ENCODE data around the gene CRB3. TPM values are rescaled to one million over a fixed set of nuclear protein-coding genes. Genes with fewer than 3 reads are reported as not detected.
A peak's percentile ranks its signal among the peaks of the same experiment; 100 is the strongest.
"Not testable (repeated sequence)": the region's sequence is repeated elsewhere in the genome, so short reads cannot be mapped to it uniquely, and the experiment has no call there.

CRB3 gene
- total RNA-seq, 1 donor from 2014 or later: 58.9 TPM

- H3K4me3 ChIP-seq (ENCODE audit: low read depth, low read length): peak overlapping the region; percentile 31
- no peak for DNase-seq (ENCODE audit: low read depth)
- TF ChIP-seq, protein P1, sequence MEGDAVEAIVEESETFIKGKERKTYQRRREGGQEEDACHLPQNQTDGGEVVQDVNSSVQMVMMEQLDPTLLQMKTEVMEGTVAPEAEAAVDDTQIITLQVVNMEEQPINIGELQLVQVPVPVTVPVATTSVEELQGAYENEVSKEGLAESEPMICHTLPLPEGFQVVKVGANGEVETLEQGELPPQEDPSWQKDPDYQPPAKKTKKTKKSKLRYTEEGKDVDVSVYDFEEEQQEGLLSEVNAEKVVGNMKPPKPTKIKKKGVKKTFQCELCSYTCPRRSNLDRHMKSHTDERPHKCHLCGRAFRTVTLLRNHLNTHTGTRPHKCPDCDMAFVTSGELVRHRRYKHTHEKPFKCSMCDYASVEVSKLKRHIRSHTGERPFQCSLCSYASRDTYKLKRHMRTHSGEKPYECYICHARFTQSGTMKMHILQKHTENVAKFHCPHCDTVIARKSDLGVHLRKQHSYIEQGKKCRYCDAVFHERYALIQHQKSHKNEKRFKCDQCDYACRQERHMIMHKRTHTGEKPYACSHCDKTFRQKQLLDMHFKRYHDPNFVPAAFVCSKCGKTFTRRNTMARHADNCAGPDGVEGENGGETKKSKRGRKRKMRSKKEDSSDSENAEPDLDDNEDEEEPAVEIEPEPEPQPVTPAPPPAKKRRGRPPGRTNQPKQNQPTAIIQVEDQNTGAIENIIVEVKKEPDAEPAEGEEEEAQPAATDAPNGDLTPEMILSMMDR (conservative IDR thresholded peaks at IDR 0.05; ENCODE audit: low read depth, low read length): no peak
Measured at GRCh38 chr19:6425732-6426620, 38.1 kb upstream of the CRB3 start.

DNA sequence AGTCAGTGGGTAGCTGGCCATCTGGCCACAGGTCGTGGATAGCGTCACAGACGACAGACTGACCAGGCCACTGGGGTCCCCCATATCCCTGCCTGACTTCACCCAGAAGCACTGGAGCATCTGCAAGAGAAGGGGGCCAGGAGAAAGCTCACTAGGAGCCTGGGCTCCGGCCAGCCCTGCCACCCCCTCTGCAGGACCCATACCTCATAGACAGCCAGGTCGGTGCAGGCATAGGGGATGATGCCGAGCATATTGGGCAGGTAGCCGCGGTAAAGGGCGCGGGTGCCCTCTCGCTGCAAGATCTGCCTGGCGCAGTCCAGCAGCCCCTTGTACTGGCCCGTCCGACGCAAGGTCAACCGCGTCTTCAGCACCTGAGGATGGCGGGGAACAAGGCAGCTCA is 36.9 kb upstream of the CRB3 start:
- no peak overlapping the region for H3K4me3 ChIP-seq (ENCODE audit: low read depth, low read length)
- no peak for DNase-seq (ENCODE audit: low read depth)
- TF ChIP-seq, protein P1 (conservative IDR thresholded peaks at IDR 0.05; ENCODE audit: low read depth, low read length): no peak

DNA sequence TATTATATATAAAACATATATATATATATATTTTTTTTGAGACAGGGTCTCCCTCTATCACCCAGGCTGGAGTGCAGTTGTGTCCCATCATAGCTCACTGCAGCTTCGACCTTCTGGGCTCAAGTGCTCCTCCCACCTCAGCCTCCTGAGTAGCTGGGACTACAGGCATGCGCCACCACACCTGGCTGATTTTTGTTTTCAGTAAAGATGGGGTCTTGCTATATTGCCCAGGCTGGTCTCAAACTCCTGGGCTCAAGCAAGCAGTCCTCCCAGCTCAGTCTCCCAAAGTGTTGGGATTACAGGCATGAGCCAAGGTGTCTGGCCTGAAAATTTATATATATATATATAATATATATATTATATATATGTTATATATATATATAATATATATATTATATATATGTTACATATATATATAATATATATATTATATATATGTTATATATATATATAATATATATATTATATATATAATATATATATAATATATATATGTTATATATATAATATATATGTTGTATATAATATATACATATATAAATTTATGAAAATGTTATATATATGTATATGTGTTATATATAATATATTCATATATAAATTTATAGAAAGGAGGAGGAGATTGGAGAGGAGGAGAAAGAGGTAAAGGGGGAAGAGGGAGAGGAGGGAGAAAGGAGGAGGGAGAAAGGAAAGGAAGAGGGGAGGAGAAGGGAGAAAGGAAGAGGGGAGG is 35.2 kb upstream of the CRB3 start:
- not testable (repeated sequence) for H3K4me3 ChIP-seq (ENCODE audit: low read depth, low read length); DNase-seq (ENCODE audit: low read depth)

DNA sequence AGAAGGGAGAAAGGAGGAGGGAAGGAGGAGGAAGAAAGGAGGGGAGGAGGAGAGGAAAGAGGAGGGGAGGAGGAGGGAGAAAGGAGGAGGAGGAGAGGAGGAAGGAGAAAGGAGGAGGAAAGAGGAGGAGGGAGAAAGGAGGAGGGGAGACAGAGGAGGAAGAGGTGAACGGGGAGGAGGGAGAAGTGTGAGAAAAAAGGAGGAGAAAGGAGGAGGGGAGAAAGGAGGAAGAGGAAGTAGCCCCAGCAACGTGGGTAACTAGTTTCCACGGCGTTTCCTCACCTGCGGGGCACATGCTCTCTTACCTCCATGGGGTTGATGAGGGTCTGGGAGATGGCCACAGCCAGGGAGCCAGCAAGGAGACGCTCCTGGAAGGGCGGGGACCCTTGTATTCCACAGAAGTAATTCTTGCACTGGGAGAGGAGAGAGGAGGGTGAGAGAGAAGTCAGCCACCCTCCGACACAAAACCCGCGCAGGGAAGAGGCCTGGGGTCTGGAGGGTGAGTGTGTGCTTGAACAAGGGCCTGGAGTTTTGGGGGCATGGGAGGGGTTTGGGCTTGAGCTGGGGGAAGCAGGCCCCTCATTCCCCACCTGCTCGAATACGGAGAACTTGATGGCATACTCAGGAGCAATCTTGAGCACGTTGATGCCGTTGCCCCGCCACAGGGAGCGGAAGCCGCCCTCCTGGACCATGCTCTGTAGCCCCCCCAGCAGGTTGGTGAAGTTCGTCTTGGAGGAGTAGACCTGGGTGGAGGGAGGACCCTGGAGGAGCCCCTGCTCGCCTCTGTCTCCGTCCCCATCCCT is 34.5 kb upstream of the CRB3 start:
- TF ChIP-seq, protein P1 (conservative IDR thresholded peaks at IDR 0.05; ENCODE audit: low read depth, low read length): no peak
- no peak overlapping the region for H3K4me3 ChIP-seq (ENCODE audit: low read depth, low read length)
- no peak for DNase-seq (ENCODE audit: low read depth)

DNA sequence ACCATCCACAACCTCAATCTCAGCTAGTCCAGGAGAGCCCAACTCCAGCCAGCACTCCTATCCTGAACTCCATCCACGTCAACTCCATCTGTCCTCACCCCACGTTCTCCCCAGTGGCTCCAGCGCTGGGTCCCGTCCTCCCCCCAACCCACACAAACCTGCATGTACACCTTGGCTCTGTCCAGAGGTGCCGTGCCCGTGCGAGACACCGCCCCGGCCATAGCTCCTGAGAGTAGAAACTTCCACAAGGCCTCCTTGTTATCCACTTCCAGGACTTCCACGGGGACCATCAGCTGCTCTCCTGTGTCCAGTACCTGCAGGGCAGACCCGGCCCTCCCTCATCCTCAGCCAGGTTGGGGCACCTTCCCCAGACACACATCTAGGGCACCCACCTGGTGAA is 32.2 kb upstream of the CRB3 start:
- DNase-seq (ENCODE audit: low read depth): no peak
- TF ChIP-seq, protein P1 (conservative IDR thresholded peaks at IDR 0.05; ENCODE audit: low read depth, low read length): no peak
- no peak overlapping the region for H3K4me3 ChIP-seq (ENCODE audit: low read depth, low read length)

DNA sequence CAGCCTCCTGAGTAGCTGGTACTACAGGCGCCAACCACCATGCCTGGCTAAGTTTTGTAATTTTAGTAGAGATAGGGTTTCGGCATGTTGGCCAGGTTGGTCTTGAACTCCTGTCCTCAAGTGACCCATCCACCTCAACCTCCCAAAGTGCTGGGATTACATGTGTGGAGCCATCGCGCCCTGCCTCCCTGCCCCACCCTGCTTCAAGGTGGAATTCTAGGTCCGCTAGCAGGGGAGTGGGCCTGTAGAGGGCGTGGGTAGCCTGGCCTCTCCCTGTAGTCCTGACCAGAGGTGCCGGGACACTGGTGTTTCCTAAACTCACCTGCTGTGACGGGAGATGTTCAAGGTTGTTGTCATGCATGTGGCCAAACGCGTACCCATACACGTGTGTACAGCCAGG is 30.9 kb upstream of the CRB3 start:
- H3K4me3 ChIP-seq (ENCODE audit: low read depth, low read length): no peak overlapping the region
- DNase-seq (ENCODE audit: low read depth): no peak
- TF ChIP-seq, protein P1 (conservative IDR thresholded peaks at IDR 0.05; ENCODE audit: low read depth, low read length): no peak

GRCh38 chr19:6433663-6434062 is 30.4 kb upstream of the CRB3 start, which contains the start of gene SLC25A41:
Gene SLC25A41 (minus strand): TSS chr19:6433763. CDS start chr19:6433693, 70 bp downstream.
- no peak within 1 kb of the TSS for H3K4me3 ChIP-seq (ENCODE audit: low read depth, low read length)
- DNase-seq (ENCODE audit: low read depth): no peak
- TF ChIP-seq, protein P1 (conservative IDR thresholded peaks at IDR 0.05; ENCODE audit: low read depth, low read length): no peak

Data from epithelial cell of proximal tubule (primary cell).